H1 (cell line): ENCODE data around the gene CUZD1. TPM values are rescaled to one million over a fixed set of nuclear protein-coding genes. Genes with fewer than 3 reads are reported as not detected.
A peak's percentile ranks its signal among the peaks of the same experiment; 100 is the strongest.

Source experiments
- CTCF ChIA-PET: fragments of 300-600 bp; sonication (Branson Sonifier 250); formaldehyde crosslinking; loops from one replicate; lab custom pipeline; 2021; ENCODE audit not compliant: partially characterized antibody; lab: Charles Lee
- POLR2A ChIA-PET: fragments of 300-600 bp; sonication (Branson Sonifier 250); formaldehyde crosslinking; loops from one replicate; lab custom pipeline; 2021; ENCODE audit warnings: inconsistent platforms; ENCODE audit not compliant: partially characterized antibody; lab: Charles Lee
- DNase-seq, 2 experiments: peaks; one replicate each; pipeline versions ENCODE4 v3.0.0 to v3.0.0-alpha.2; 2010 to 2022; ENCODE audit warnings: low spot score in 2 of 2, low read depth in 1 of 2, mixed read lengths in 1 of 2
- FAIRE-seq: peaks from 2 replicates; lab custom pipeline; 2011; peaks lifted over from hg19 to GRCh38; lab: Jason Lieb, UNC
- H2AFZ ChIP-seq: 2 replicates; pipeline ENCODE4 v1.8.1; 2012; ENCODE audit warnings: low read length, inconsistent platforms
- H2AK5ac ChIP-seq: 2 replicates; pipeline ENCODE4 v1.6.1; 2013; ENCODE audit warnings: low read depth, low read length
- H2BK120ac ChIP-seq: replicated peaks from 2 replicates; pipeline ENCODE3; 2013; ENCODE audit warnings: low read depth, low read length, inconsistent platforms
- H2BK12ac ChIP-seq: 2 replicates; pipeline ENCODE4 v1.6.1; 2013; ENCODE audit warnings: low read depth, low read length
- H2BK15ac ChIP-seq: 2 replicates; pipeline ENCODE4 v1.6.1; 2013; ENCODE audit warnings: low read length
- H2BK20ac ChIP-seq: 2 replicates; pipeline ENCODE4 v1.6.1; 2013; ENCODE audit warnings: low read length
- H2BK5ac ChIP-seq: 2 replicates; pipeline ENCODE4 v1.6.1; 2013; ENCODE audit warnings: low read depth, low read length
- H3K14ac ChIP-seq: 2 replicates; pipeline ENCODE4 v1.6.1; 2013; ENCODE audit warnings: inconsistent platforms; ENCODE audit not compliant: insufficient read length
- H3K18ac ChIP-seq: 2 replicates; pipeline ENCODE4 v1.6.1; 2013; ENCODE audit warnings: low read length; ENCODE audit errors: extremely low read depth
- H3K23ac ChIP-seq: 2 replicates; pipeline ENCODE4 v1.6.1; 2013; ENCODE audit warnings: inconsistent platforms; ENCODE audit not compliant: insufficient read length
- H3K23me2 ChIP-seq: 2 replicates; pipeline ENCODE4 v1.6.1; 2013; ENCODE audit warnings: low read depth, low read length
- H3K27ac ChIP-seq: 2 replicates; pipeline ENCODE4 v1.6.1; 2011; ENCODE audit warnings: low read depth, low read length, inconsistent platforms
- H3K27me3 ChIP-seq, 4 experiments: replicated peaks in 1 of 4; 1 replicate in 1 of 4; 2 replicates in 3 of 4; pipeline versions ENCODE4 v1.6.1 to v1.8.1; 2011 to 2013; ENCODE audit warnings: low read length in 3 of 4, mild to moderate bottlenecking in 3 of 4, inconsistent platforms in 2 of 4, mixed read lengths in 2 of 4, moderate library complexity in 1 of 4; ENCODE audit not compliant: control insufficient read depth in 3 of 4, insufficient read depth in 3 of 4; ENCODE audit errors: extremely low read depth in 1 of 4
- H3K36me3 ChIP-seq, 4 experiments: 2 replicates each; pipeline versions ENCODE4 v1.6.1 to v1.8.1; 2011 to 2013; ENCODE audit warnings: mild to moderate bottlenecking in 4 of 4, low read length in 3 of 4, moderate library complexity in 2 of 4, control low read depth in 1 of 4, inconsistent platforms in 1 of 4; ENCODE audit not compliant: insufficient read depth in 4 of 4, control insufficient read depth in 2 of 4
- H3K4ac ChIP-seq: replicated peaks from 2 replicates; pipeline ENCODE3; 2013; ENCODE audit warnings: low read length, low read depth, mixed read lengths, inconsistent platforms; ENCODE audit not compliant: insufficient read length
- H3K4me1 ChIP-seq, 4 experiments: replicated peaks in 1 of 4; 1 replicate in 1 of 4; 2 replicates in 3 of 4; pipeline versions ENCODE4 v1.6.1 to v1.8.1; 2011 to 2013; ENCODE audit warnings: low read length in 3 of 4, inconsistent platforms in 2 of 4, mixed read lengths in 1 of 4; ENCODE audit not compliant: insufficient read depth in 4 of 4, control insufficient read depth in 3 of 4
- H3K4me2 ChIP-seq, 2 experiments: 2 replicates each; pipeline versions ENCODE4 v1.6.1 to v1.8.1; 2011 to 2013; ENCODE audit warnings: low read depth in 2 of 2, low read length in 2 of 2, control low read depth in 1 of 2, inconsistent platforms in 1 of 2, mild to moderate bottlenecking in 1 of 2; ENCODE audit not compliant: insufficient read depth in 1 of 2
- H3K4me3 ChIP-seq, 4 experiments: fragments of 200-600, 300-600 bp in 1 of 4; sonication (generic), shearing (Covaris generic), sonication (Bioruptor Twin) in 1 of 4; 2 replicates each; pipeline versions ENCODE4 v1.5.1 to v1.8.1; 2011 to 2016; ENCODE audit warnings: low read length in 4 of 4, low read depth in 3 of 4, control low read depth in 2 of 4, inconsistent platforms in 2 of 4, mild to moderate bottlenecking in 2 of 4, mixed read lengths in 1 of 4, moderate library complexity in 1 of 4; ENCODE audit not compliant: insufficient read depth in 2 of 4; ENCODE audit errors: extremely low read depth in 1 of 4
- H3K56ac ChIP-seq: replicated peaks from 2 replicates; pipeline ENCODE3; 2013; ENCODE audit warnings: low read depth, mild to moderate bottlenecking, mixed read lengths, low read length, inconsistent platforms; ENCODE audit not compliant: insufficient read length
- H3K79me1 ChIP-seq: 2 replicates; pipeline ENCODE4 v1.6.1; 2013; ENCODE audit warnings: low read depth, low read length, control low read depth
- H3K79me2 ChIP-seq, 2 experiments: 2 replicates each; pipeline versions ENCODE4 v1.6.1 to v1.8.1; 2012 to 2013; ENCODE audit warnings: low read length in 2 of 2, mild to moderate bottlenecking in 2 of 2, inconsistent platforms in 1 of 2; ENCODE audit not compliant: insufficient read depth in 2 of 2, control insufficient read depth in 1 of 2
- H3K9ac ChIP-seq, 4 experiments: replicated peaks in 1 of 4; 1 replicate in 1 of 4; 2 replicates in 3 of 4; pipeline versions ENCODE4 v1.6.1 to v1.8.1; 2011 to 2013; ENCODE audit warnings: low read depth in 3 of 4, low read length in 3 of 4, control low read depth in 2 of 4, mild to moderate bottlenecking in 2 of 4, moderate library complexity in 2 of 4, inconsistent platforms in 1 of 4; ENCODE audit errors: extremely low read depth in 1 of 4
- H3K9me3 ChIP-seq, 2 experiments: 2 replicates each; pipeline versions ENCODE4 v1.6.1 to v1.8.1; 2012 to 2013; ENCODE audit warnings: mild to moderate bottlenecking in 2 of 2, moderate library complexity in 2 of 2, control low read depth in 1 of 2, inconsistent platforms in 1 of 2, low read depth in 1 of 2, low read length in 1 of 2, mixed read lengths in 1 of 2; ENCODE audit not compliant: insufficient read depth in 2 of 2
- H4K20me1 ChIP-seq, 2 experiments: replicated peaks in 1 of 2; 2 replicates each; pipeline versions ENCODE3 to v1.8.1; 2011 to 2013; ENCODE audit warnings: inconsistent platforms in 2 of 2, low read length in 2 of 2, mild to moderate bottlenecking in 1 of 2; ENCODE audit not compliant: insufficient read depth in 2 of 2, control insufficient read depth in 1 of 2
- H4K5ac ChIP-seq: 2 replicates; pipeline ENCODE4 v1.6.1; 2013; ENCODE audit warnings: low read length, low read depth, mixed read lengths, inconsistent platforms; ENCODE audit not compliant: insufficient read length
- H4K8ac ChIP-seq: 2 replicates; pipeline ENCODE4 v1.8.0; 2013; ENCODE audit warnings: mild to moderate bottlenecking, moderate library complexity, low read length, inconsistent platforms; ENCODE audit not compliant: insufficient read depth; ENCODE audit errors: extremely low read depth
- H4K91ac ChIP-seq: replicated peaks from 2 replicates; pipeline ENCODE3; 2013; ENCODE audit warnings: low read length, mixed read lengths, inconsistent platforms; ENCODE audit not compliant: insufficient read length
- ATF3 ChIP-seq: IDR thresholded peaks from 2 replicates; pipeline ENCODE4 v1.6.1; 2011; ENCODE audit warnings: low read depth, mild to moderate bottlenecking, low read length; ENCODE audit not compliant: insufficient read depth
- BACH1 ChIP-seq: IDR thresholded peaks from 2 replicates; pipeline ENCODE4 v1.6.1; 2012; ENCODE audit warnings: low read length, improper control_type of control experiment
- CTBP2 ChIP-seq: IDR thresholded peaks from 2 replicates; pipeline ENCODE4 v1.7.0; 2011; ENCODE audit warnings: borderline replicate concordance, mild to moderate bottlenecking, moderate library complexity, mixed read lengths, low read length; ENCODE audit not compliant: insufficient read depth, insufficient read length
- EP300 ChIP-seq, 2 experiments: IDR thresholded peaks; 1 replicate in 1 of 2; 2 replicates in 1 of 2; pipeline ENCODE4 v1.6.1; 2011 to 2012; ENCODE audit warnings: low read depth in 2 of 2, low read length in 2 of 2, mild to moderate bottlenecking in 2 of 2, borderline replicate concordance in 1 of 2, inconsistent platforms in 1 of 2, moderate library complexity in 1 of 2
- HDAC2 ChIP-seq, 2 experiments: fragments of 300-600 bp in 1 of 2; sonication (generic) in 1 of 2; IDR thresholded peaks; 2 replicates each; pipeline ENCODE4 v1.6.1; 2011 to 2012; ENCODE audit warnings: low read depth in 2 of 2, low read length in 2 of 2, mild to moderate bottlenecking in 2 of 2, moderate library complexity in 2 of 2, borderline replicate concordance in 1 of 2, inconsistent platforms in 1 of 2
- KDM4A ChIP-seq: IDR thresholded peaks from one replicate; pipeline ENCODE4 v1.7.1; 2012; ENCODE audit warnings: low read depth, mild to moderate bottlenecking, moderate library complexity, low read length, inconsistent platforms; ENCODE audit not compliant: severe bottlenecking
- NANOG ChIP-seq: IDR thresholded peaks from 2 replicates; pipeline ENCODE4 v1.6.1; 2011; ENCODE audit warnings: low read length, low read depth, mild to moderate bottlenecking, inconsistent platforms; ENCODE audit not compliant: insufficient read depth, poor library complexity, severe bottlenecking
- RBBP5 ChIP-seq: IDR thresholded peaks from 2 replicates; pipeline ENCODE4 v1.7.1; 2012; ENCODE audit warnings: low read depth, mild to moderate bottlenecking, inconsistent platforms, low read length, moderate library complexity, borderline replicate concordance
- RXRA ChIP-seq: IDR thresholded peaks from 2 replicates; pipeline ENCODE4 v1.6.1; 2011; ENCODE audit warnings: low read depth, mild to moderate bottlenecking, low read length, moderate library complexity; ENCODE audit not compliant: insufficient read depth
- SIN3A ChIP-seq, 2 experiments: IDR thresholded peaks in 1 of 2; conservative IDR thresholded peaks in 1 of 2; 2 replicates each; pipeline ENCODE4 v1.6.1; 2011 to 2012; ENCODE audit warnings: low read length in 2 of 2, improper control_type of control experiment in 1 of 2, low read depth in 1 of 2, mild to moderate bottlenecking in 1 of 2
- TAF7 ChIP-seq: optimal IDR thresholded peaks from 2 replicates; pipeline ENCODE3; 2011; ENCODE audit warnings: low read depth, mild to moderate bottlenecking, inconsistent platforms, low read length, moderate library complexity, borderline replicate concordance
- WGBS, 2 experiments: shearing (Covaris generic) in 1 of 2; methylation state at CpG; one replicate each; pipeline versions ENCODE4 v1.1.6 to v1.1.7; 2013 to 2015; ENCODE audit warnings: low lambda C conversion rate in 2 of 2, mixed read lengths in 2 of 2, inconsistent platforms in 1 of 2, low coverage in 1 of 2, missing lambda C conversion rate in 1 of 2; ENCODE audit not compliant: insufficient replicate concordance in 2 of 2, insufficient coverage in 1 of 2, insufficient read length in 1 of 2; ENCODE audit errors: extremely low coverage in 1 of 2, missing lambda C conversion rate in 1 of 2; 5-methylcytosine and 5-hydroxymethylcytosine counted together
- polyA plus RNA-seq, 7 experiments: library from polyadenylated mRNA; depleted of rRNA in 3 of 7; stranded (reverse) in 5 of 7; unstranded in 2 of 7; fragments of >200 nt in 5 of 7; fragments of 200-250 nt in 2 of 7; gene quantifications; 1 replicate in 5 of 7; 2 replicates in 1 of 7; 4 replicates in 1 of 7; pipeline versions ENCODE4 v1.2.1 to v1.2.3, GENCODE V29; 2011 to 2013; ENCODE audit warnings: missing spikeins in 2 of 7, mixed read lengths in 2 of 7
- total RNA-seq: library from RNA; stranded (reverse); fragmentation: NEBNext Ultra II Directional; extraction: Animal tissue kit (Norgen Biotek cat#: 25700); gene quantifications from 2 replicates; pipeline ENCODE4 v1.2.1, GENCODE V29; 2021

The CUZD1 gene
- total and polyA plus RNA-seq, 2 of the 8 experiments (the other 6 are each of a cell fraction or from before 2014, with no cell fraction given), result 11.9 to 30.0 TPM

- no peak overlapping the region for H3K4ac ChIP-seq
- DNase-seq, result no peak
- no peak overlapping the region for H2BK120ac ChIP-seq
- H2BK15ac ChIP-seq, result no peak overlapping the region
- H3K36me3 ChIP-seq, result no peaks in the 10 kb centered on the region
- H3K4me1 ChIP-seq, result peaks cover 0 to 5% (median 2%) of the 10 kb centered on the region in 4 experiments; a peak in 3 of 7 replicates
- H3K18ac ChIP-seq, result no peak overlapping the region
- no peak overlapping the region for H3K14ac ChIP-seq
- no peak overlapping the region for H2AFZ ChIP-seq
- H3K4me2 ChIP-seq, result no peak overlapping the region
- H3K27me3 ChIP-seq, result no peaks in the 10 kb centered on the region
- no peak overlapping the region for H3K23ac ChIP-seq
- no peaks in the 10 kb centered on the region for H4K20me1 ChIP-seq
- no peaks in the 10 kb centered on the region for H3K9me3 ChIP-seq
- no peak overlapping the region for H2BK12ac ChIP-seq
- H3K23me2 ChIP-seq, result no peaks in the 10 kb centered on the region
- no peak overlapping the region for H2BK20ac ChIP-seq
- H3K56ac ChIP-seq, result no peak overlapping the region
- ChIA-PET CTCF (interaction anchor here (0.9 kb wide), 1 partner anchor 207 kb away, joined by 3 read pairs; no protein-coding TSS in a partner anchor), POLR2A (interaction anchor here (1.7 to 2.4 kb wide), 2 partner anchors 9 to 19 kb away, joined by 3 to 12 read pairs; partner anchors contain the start of gene CUZD1)
- no peak overlapping the region for H3K4me3 ChIP-seq
- no peak overlapping the region for H4K8ac ChIP-seq
- no peak overlapping the region for H3K27ac ChIP-seq
- H3K9ac ChIP-seq, result no peak overlapping the region
- no peak overlapping the region for H4K5ac ChIP-seq
- no peaks in the 10 kb centered on the region for H3K79me1 ChIP-seq
- no peaks in the 10 kb centered on the region for H3K79me2 ChIP-seq
- WGBS, 2 experiments, result 90% methylated on average over 3 of the region's 3 CpGs; no CpG with 5 or more reads in 1 of the 2 experiments
- no peak overlapping the region for H2BK5ac ChIP-seq
- peak overlapping the region; percentile 5 for H4K91ac ChIP-seq
- no peak for FAIRE-seq
- no peak overlapping the region for H2AK5ac ChIP-seq
- TF ChIP-seq RXRA (no peak), CTBP2 (no peak), RBBP5 (no peak), NANOG (no peak), KDM4A (no peak), HDAC2 (IDR thresholded peaks at IDR 0.05; ENCODE audit: borderline replicate concordance in 1 of 2, low read depth in 2 of 2, low read length in 2 of 2) (no peak), ATF3 (no peak), EP300 (IDR thresholded peaks at IDR 0.05; ENCODE audit: borderline replicate concordance in 1 of 2, low read depth in 2 of 2, low read length in 2 of 2) (no peak), BACH1 (no peak), SIN3A (conservative IDR thresholded peaks at IDR 0.05 in 1 of 2, IDR thresholded peaks at IDR 0.05 in 1 of 2; ENCODE audit: low read depth in 1 of 2, low read length in 2 of 2) (no peak), TAF7 (no peak)
Measured at GRCh38 chr10:122855745-122856144, 10.1 kb upstream of the CUZD1 start.
